GM23248 (cell line): ENCODE measurements around the gene NR3C1. TPM values are rescaled to one million over a fixed set of nuclear protein-coding genes. Genes with fewer than 3 reads are reported as not detected.

Experiments
- DNase-seq: peaks from one replicate; pipeline ENCODE4 v3.0.0-alpha.2; 2015
- H2AFZ ChIP-seq: fragments of 200-600 bp; sonication (generic); 2 replicates; pipeline ENCODE4 v1.6.1; 2016; ENCODE audit warnings: antibody characterized with exemption
- H3F3A ChIP-seq: fragments of 200-600 bp; sonication (generic); 2 replicates; pipeline ENCODE4 v1.6.1; 2016; ENCODE audit warnings: mild to moderate bottlenecking, antibody characterized with exemption, mixed run types; ENCODE audit not compliant: insufficient read depth
- H3K27ac ChIP-seq: fragments of 200-600 bp; sonication (generic); 2 replicates; pipeline ENCODE4 v1.5.1; 2016; ENCODE audit warnings: mild to moderate bottlenecking
- H3K27me3 ChIP-seq: fragments of 200-600 bp; sonication (generic); replicated peaks from 2 replicates; pipeline ENCODE4 v1.6.1; 2016; ENCODE audit warnings: mild to moderate bottlenecking; ENCODE audit not compliant: insufficient read depth
- H3K36me3 ChIP-seq: fragments of 200-600 bp; sonication (generic); 2 replicates; pipeline ENCODE4 v1.6.1; 2016; ENCODE audit warnings: low read depth, mild to moderate bottlenecking
- H3K4me1 ChIP-seq: fragments of 200-600 bp; sonication (generic); 2 replicates; pipeline ENCODE4 v1.6.1; 2016; ENCODE audit warnings: mild to moderate bottlenecking; ENCODE audit not compliant: insufficient read depth
- H3K4me2 ChIP-seq: fragments of 200-600 bp; sonication (generic); one replicate; pipeline ENCODE4 v1.6.1; 2016; ENCODE audit warnings: mild to moderate bottlenecking; ENCODE audit not compliant: unreplicated experiment
- H3K4me3 ChIP-seq: fragments of 200-600 bp; sonication (generic); 2 replicates; pipeline ENCODE4 v1.5.1; 2016; ENCODE audit warnings: mild to moderate bottlenecking
- H3K79me2 ChIP-seq: fragments of 200-600 bp; sonication (generic); 2 replicates; pipeline ENCODE4 v1.6.1; 2016; ENCODE audit warnings: mild to moderate bottlenecking; ENCODE audit not compliant: insufficient read depth
- H3K9ac ChIP-seq: fragments of 200-600 bp; sonication (generic); 2 replicates; pipeline ENCODE4 v1.6.1; 2016; ENCODE audit warnings: mild to moderate bottlenecking
- H3K9me2 ChIP-seq: fragments of 200-600 bp; sonication (generic); 2 replicates; pipeline ENCODE4 v1.6.1; 2016; ENCODE audit warnings: mixed run types, mild to moderate bottlenecking, moderate library complexity; ENCODE audit not compliant: insufficient read depth
- H3K9me3 ChIP-seq: fragments of 200-600 bp; sonication (generic); one replicate; pipeline ENCODE4 v1.6.1; 2017; ENCODE audit warnings: low read depth
- H4K20me1 ChIP-seq: fragments of 200-600 bp; sonication (generic); 2 replicates; pipeline ENCODE4 v1.6.0; 2016; ENCODE audit not compliant: insufficient read depth
- EZH2 ChIP-seq: fragments of 200-600 bp; sonication (generic); IDR thresholded peaks from 2 replicates; pipeline ENCODE4 v1.6.1; 2018; ENCODE audit warnings: antibody characterized with exemption, mild to moderate bottlenecking; ENCODE audit not compliant: insufficient read depth, poor library complexity, severe bottlenecking
- EZH2phosphoT487 ChIP-seq: fragments of 200-600 bp; sonication (generic); IDR thresholded peaks from 2 replicates; pipeline ENCODE4 v1.6.1; 2018; ENCODE audit warnings: antibody characterized with exemption, moderate library complexity, mild to moderate bottlenecking, low read depth; ENCODE audit not compliant: insufficient read depth
- WGBS, 2 experiments: methylation state at CpG; one replicate each; pipeline ENCODE4 v1.1.6; 2015 to 2017; ENCODE audit warnings: low lambda C conversion rate in 2 of 2, low coverage in 1 of 2; ENCODE audit errors: missing lambda C conversion rate in 2 of 2; 5-methylcytosine and 5-hydroxymethylcytosine counted together
- in situ Hi-C: fragments of 300-500 bp; cut with MboI; formaldehyde crosslinking; loops from 2 replicates; pipeline ENCODE4 v1.15.0; 2020
- polyA plus RNA-seq: library from polyadenylated mRNA; unstranded; fragments of >200 nt; fragmentation: Nextera tagmentation; extraction: Ambion mirVana; gene quantifications from 2 replicates; pipeline ENCODE4 v1.2.1, GENCODE V29; 2016
- total RNA-seq: library from RNA; depleted of rRNA; stranded (reverse); fragments of >200 nt; shearing (Covaris generic); gene quantifications from 2 replicates; pipeline ENCODE4 v1.2.3, GENCODE V29; 2014

Gene NR3C1
- total and polyA plus RNA-seq, 2 experiments from 2014 or later, result 103 to 121 TPM

GRCh38 chr5:143316844-143317631, 86.4 kb downstream of the NR3C1 start:
- H3K4me2 ChIP-seq, result no peak overlapping the region
- peak; percentile 44 for DNase-seq
- WGBS, 2 experiments, result 66 to 74% methylated on average over 4 of the region's 4 CpGs
- H3K9ac ChIP-seq, result no peak overlapping the region
- no peaks in the 10 kb centered on the region for H3K27me3 ChIP-seq
- peaks cover 99% of the 10 kb centered on the region for H3K79me2 ChIP-seq
- TF ChIP-seq EZH2phosphoT487 (no peak), EZH2 (no peak)
- in situ Hi-C loops, result no loop called here
- no peaks in the 10 kb centered on the region for H3K9me3 ChIP-seq
- H3K4me3 ChIP-seq, result no peak overlapping the region
- H3K4me1 ChIP-seq, result peaks cover 85% of the 10 kb centered on the region
- H3K36me3 ChIP-seq, result peaks cover 14% of the 10 kb centered on the region
- H3K9me2 ChIP-seq, result no peaks in the 10 kb centered on the region
- H4K20me1 ChIP-seq, result peaks cover 21% of the 10 kb centered on the region; the same call in 1 of the 2 replicates
- H3K27ac ChIP-seq, result peak overlapping the region; percentile 68
- H3F3A ChIP-seq, result peaks cover 80% of the 10 kb centered on the region
- H2AFZ ChIP-seq, result no peak overlapping the region

- Histone ChIP-seq H3K4me1 (peaks cover 88% of the 10 kb centered on the region), H4K20me1 (peaks cover 19% of the 10 kb centered on the region; the same call in 1 of the 2 replicates), H3K9me3 (no peaks in the 10 kb centered on the region), H3K27me3 (no peaks in the 10 kb centered on the region), H3F3A (peaks cover 78% of the 10 kb centered on the region), H2AFZ (no peak overlapping the region), H3K4me2 (no peak overlapping the region), H3K9ac (no peak overlapping the region), H3K79me2 (peaks cover 99% of the 10 kb centered on the region), H3K4me3 (no peak overlapping the region), H3K9me2 (no peaks in the 10 kb centered on the region), H3K36me3 (peaks cover 18% of the 10 kb centered on the region), H3K27ac (peak overlapping the region; percentile 79; the same call in 1 of the 2 replicates)
- no peak for DNase-seq
- TF ChIP-seq EZH2phosphoT487, result no peak
- TF ChIP-seq EZH2, result no peak
- WGBS, 2 experiments, result 89 to 92% methylated on average over 6 of the region's 6 CpGs
- in situ Hi-C loops, result no loop called here
These were observed 87.1 kb downstream of the NR3C1 start for GRCh38 chr5:143316337-143316736.

GRCh38 chr5:143315929-143316328, 87.6 kb downstream of the NR3C1 start:
- Histone ChIP-seq H3K9ac (no peak overlapping the region), H3K27me3 (no peaks in the 10 kb centered on the region), H3K4me1 (peaks cover 93% of the 10 kb centered on the region), H3K27ac (peak overlapping the region; percentile 79), H3K36me3 (peaks cover 18% of the 10 kb centered on the region), H3F3A (peaks cover 80% of the 10 kb centered on the region), H3K9me2 (no peaks in the 10 kb centered on the region), H2AFZ (no peak overlapping the region), H3K9me3 (no peaks in the 10 kb centered on the region), H4K20me1 (peaks cover 19% of the 10 kb centered on the region; the same call in 1 of the 2 replicates), H3K4me2 (peak overlapping the region; percentile 55), H3K4me3 (no peak overlapping the region), H3K79me2 (peaks cover 99% of the 10 kb centered on the region)
- no peak for TF ChIP-seq EZH2
- TF ChIP-seq EZH2phosphoT487, result no peak
- 65 to 72% methylated on average over 6 of the region's 6 CpGs for WGBS, 2 experiments
- in situ Hi-C loops, result no loop called here
- DNase-seq, result peak; percentile 43

- Histone ChIP-seq H3K9me2 (no peaks in the 10 kb centered on the region), H3K4me1 (peaks cover 94% of the 10 kb centered on the region), H2AFZ (no peak overlapping the region), H3F3A (peaks cover 87% of the 10 kb centered on the region), H3K36me3 (peaks cover 22% of the 10 kb centered on the region), H3K4me3 (no peak overlapping the region), H4K20me1 (peaks cover 19% of the 10 kb centered on the region; the same call in 1 of the 2 replicates), H3K79me2 (peaks cover 99% of the 10 kb centered on the region), H3K27ac (peak overlapping the region; percentile 79), H3K27me3 (no peaks in the 10 kb centered on the region), H3K4me2 (peak overlapping the region; percentile 55), H3K9ac (peak overlapping the region; percentile 20; the same call in 1 of the 2 replicates), H3K9me3 (no peaks in the 10 kb centered on the region)
- WGBS, 2 experiments, result 50 to 53% methylated on average over 3 of the region's 3 CpGs
- TF ChIP-seq EZH2phosphoT487, result no peak
- no peak for TF ChIP-seq EZH2
- in situ Hi-C loops, result no loop called here
- DNase-seq, result no peak
These were observed 88.3 kb downstream of the NR3C1 start for GRCh38 chr5:143315214-143315613.
